GM06990 (cell line): ENCODE data around the gene DICER1.

Experiments
- DNase-seq: peaks from one replicate; pipeline ENCODE4 v3.0.0-alpha.2; 2011; ENCODE audit not compliant: insufficient read length; ENCODE audit errors: extremely low read depth
- H3K27me3 ChIP-seq: replicated peaks from 2 replicates; pipeline ENCODE4 v1.6.0; 2011; ENCODE audit warnings: low read length; ENCODE audit not compliant: control insufficient read depth, insufficient read depth
- H3K36me3 ChIP-seq: 2 replicates; pipeline ENCODE4 v1.5.1; 2011; ENCODE audit warnings: low read length; ENCODE audit not compliant: control insufficient read depth, insufficient read depth
- H3K4me3 ChIP-seq: replicated peaks from 2 replicates; pipeline ENCODE4 v1.5.1; 2011; ENCODE audit warnings: low read depth, mild to moderate bottlenecking, control low read depth, low read length
- TF ChIP-seq, protein P1 (sequence below): IDR thresholded peaks from 2 replicates; pipeline ENCODE4 v1.5.1; 2011; ENCODE audit warnings: low read length, control low read depth, mild to moderate bottlenecking, inconsistent platforms; ENCODE audit not compliant: insufficient read depth, poor library complexity, severe bottlenecking

Gene DICER1

DNA sequence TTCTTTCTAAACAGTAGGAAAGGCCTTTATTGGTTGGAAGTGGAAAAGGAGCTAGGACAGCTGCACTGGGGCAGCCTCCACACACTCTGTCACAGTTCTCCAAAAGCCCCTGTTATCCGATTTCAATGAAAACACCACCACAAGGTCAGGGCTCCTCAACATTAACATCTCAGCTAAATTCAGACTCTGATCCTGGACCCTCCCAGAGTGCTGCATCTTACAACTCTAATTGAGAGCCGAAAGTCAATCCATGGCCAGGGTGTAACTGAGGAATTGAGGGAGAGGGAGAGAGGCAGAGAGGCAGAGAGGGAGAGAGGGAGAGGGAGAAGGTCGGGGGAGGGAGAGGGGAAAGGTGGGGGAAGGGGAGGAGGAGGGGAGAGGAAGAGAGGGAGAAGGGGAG, 32.1 kb downstream of the DICER1 start:
- TF ChIP-seq, protein P1, sequence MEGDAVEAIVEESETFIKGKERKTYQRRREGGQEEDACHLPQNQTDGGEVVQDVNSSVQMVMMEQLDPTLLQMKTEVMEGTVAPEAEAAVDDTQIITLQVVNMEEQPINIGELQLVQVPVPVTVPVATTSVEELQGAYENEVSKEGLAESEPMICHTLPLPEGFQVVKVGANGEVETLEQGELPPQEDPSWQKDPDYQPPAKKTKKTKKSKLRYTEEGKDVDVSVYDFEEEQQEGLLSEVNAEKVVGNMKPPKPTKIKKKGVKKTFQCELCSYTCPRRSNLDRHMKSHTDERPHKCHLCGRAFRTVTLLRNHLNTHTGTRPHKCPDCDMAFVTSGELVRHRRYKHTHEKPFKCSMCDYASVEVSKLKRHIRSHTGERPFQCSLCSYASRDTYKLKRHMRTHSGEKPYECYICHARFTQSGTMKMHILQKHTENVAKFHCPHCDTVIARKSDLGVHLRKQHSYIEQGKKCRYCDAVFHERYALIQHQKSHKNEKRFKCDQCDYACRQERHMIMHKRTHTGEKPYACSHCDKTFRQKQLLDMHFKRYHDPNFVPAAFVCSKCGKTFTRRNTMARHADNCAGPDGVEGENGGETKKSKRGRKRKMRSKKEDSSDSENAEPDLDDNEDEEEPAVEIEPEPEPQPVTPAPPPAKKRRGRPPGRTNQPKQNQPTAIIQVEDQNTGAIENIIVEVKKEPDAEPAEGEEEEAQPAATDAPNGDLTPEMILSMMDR, result no peak
- DNase-seq, result no peak
- Histone ChIP-seq H3K4me3 (no peak overlapping the region), H3K36me3 (peaks cover 3% of the 10 kb centered on the region; the same call in 1 of the 2 replicates), H3K27me3 (no peaks in the 10 kb centered on the region)

DNA sequence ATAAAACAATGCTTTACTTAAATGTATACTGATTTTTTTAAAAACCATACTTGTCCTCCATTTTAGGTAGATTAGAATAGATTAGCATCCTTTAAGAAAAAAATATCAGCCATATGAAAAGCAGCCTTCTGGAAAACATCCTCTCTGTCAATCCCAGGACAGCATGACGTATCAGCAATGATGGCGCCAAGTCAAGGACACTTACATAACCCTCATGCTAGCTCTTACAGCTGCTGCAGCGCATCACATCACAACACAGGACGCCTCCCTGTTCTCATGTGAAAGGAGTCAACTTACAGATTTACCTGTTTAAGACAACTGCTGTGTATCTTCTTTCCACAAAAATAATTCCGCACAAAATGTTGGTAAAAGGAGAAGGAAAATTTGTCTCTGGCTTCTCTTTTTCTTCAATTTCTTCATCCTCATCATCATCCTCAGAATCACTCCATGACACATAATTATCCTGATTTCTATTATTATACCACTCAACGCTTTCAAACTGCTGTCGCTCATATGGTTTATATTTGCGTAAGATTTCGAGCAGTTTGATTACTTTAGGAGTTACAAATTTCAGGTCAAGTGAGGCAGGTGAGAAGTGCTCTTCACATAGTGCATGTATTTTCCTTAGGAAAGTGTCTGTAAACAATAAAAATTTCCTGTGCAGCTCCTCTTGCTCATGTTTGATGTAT, 33.3 kb downstream of the DICER1 start:
- H3K27me3 ChIP-seq, result no peaks in the 10 kb centered on the region
- H3K4me3 ChIP-seq, result no peak overlapping the region
- peaks cover 3% of the 10 kb centered on the region; the same call in 1 of the 2 replicates for H3K36me3 ChIP-seq
- TF ChIP-seq, protein P1, result no peak
- no peak for DNase-seq

DNA sequence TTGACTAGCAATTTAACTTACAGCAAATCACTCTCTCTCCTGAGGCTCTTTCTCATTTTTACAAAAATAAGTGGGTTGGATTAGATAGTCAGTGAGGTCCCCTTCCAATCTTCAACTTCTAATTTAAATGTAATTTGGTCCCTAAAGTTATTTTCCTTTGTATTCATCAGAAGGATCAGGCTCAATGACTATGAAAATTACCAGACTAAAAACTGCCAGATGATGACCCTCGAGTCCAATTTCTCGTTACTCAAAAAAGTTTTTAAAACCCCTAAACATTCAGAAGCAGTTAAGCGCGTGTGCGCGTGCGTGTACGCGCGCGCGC, 34.7 kb downstream of the DICER1 start:
- TF ChIP-seq, protein P1, result no peak

DNA sequence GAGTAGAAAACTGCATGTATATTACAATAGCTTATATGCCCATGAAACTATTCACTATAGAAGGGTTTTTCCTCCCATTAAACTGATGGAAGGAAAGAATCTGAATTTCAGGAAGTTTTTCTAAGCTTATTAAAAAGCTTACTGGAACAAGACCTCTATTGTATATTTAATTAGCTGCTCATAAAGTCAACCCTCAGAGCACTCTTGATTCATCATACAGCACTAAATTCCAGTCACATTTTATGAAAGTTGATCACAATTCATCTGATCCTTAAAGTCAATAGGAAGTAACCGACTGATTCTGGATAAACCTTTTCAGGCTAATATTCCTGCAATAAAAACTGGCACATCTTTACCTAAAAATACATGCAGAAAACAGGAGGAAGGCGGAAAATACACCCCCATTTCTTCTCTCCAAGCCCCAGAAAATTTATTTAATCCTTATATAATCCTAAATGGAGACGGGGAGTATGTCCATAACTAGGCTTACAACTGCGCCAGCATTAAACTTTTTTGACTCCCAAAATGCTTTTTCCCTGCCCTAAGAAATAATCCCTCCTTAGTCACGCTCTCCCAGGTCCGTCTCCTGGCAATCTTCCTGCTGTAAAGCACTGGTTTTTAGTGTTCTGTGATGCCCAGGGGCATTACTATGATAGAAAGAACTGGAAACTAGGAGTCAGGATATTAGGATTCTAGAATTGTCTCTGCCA, 35.3 kb downstream of the DICER1 start:
- no peak overlapping the region for H3K4me3 ChIP-seq
- peaks cover 3% of the 10 kb centered on the region; the same call in 1 of the 2 replicates for H3K36me3 ChIP-seq
- TF ChIP-seq, protein P1, result no peak
- no peak for DNase-seq
- H3K27me3 ChIP-seq, result no peaks in the 10 kb centered on the region

More for the DNA sequence above, 34.7 kb downstream of the DICER1 start:
- Histone ChIP-seq H3K36me3 (peaks cover 3% of the 10 kb centered on the region; the same call in 1 of the 2 replicates), H3K27me3 (no peaks in the 10 kb centered on the region), H3K4me3 (no peak overlapping the region)
- no peak for DNase-seq

DNA sequence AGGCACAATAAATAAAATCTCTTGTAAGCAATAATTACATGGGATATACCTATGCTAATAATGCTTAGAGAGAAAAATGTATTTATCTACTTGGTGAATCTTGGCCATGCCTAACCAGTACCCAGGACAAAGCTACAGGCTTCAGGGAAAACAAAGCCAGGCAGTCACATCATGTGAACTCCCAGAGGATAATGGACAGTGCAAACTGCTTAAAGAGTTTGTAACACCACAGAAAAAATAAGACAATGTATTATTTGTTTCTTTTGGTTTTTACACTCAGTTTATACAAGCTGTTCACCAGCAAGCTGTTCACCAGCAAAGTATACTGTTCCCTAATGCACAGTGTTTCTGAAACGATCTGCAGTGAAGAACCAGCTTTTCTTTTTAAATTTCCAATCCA, 38.0 kb downstream of the DICER1 start:
- H3K36me3 ChIP-seq, result peaks cover 3% of the 10 kb centered on the region
- H3K27me3 ChIP-seq, result no peaks in the 10 kb centered on the region
- H3K4me3 ChIP-seq, result no peak overlapping the region
- no peak for DNase-seq
- TF ChIP-seq, protein P1, result no peak
